Fibroblast of skin of right biceps (primary cell): ENCODE data around the gene TAF6.

ENCODE experiments used
- DNase-seq: peaks from one replicate; pipeline ENCODE4 v3.0.0-alpha.2; 2013

The TAF6 gene

DNA sequence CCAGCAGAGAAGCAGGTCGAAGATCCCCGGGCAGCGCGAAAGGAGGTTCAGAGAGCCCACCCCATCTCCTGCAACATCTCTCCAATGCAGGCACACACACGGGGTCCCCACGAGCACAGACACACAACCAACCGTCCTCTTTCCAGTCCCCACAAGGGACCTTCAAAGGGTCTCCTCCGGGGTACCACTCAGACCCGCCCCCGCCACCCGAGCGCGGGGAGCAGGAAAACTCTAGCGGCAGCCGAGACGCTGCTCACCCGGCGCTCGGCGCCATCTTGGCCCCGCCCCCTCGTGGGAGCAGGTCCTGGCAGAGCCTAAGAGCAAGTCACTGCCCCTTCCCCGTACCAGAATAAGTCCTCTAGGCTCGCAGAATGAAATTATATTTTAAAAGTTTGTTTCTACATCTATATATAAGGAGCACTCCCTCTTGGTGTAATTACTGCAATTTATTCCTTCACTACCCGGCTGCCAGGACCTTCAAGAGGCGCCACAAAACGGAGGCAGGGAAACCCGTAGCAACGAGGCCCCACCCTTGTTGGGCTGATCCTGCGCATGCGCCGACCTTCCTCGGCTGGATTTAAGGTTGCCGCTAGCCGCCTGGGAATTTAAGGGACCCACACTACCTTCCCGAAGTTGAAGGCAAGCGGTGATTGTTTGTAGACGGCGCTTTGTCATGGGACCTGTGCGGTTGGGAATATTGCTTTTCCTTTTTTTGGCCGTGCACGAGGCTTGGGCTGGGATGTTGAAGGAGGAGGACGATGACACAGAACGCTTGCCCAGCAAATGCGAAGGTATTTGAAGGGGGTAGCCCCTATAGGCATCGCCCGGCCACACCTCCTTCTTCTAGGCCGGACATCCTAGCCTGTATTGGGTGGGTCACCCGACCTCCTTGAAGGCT, at the start of gene TAF6, which contains the start of gene CNPY4:
TSS of gene TAF6 (minus strand) at position 287 of the 898 bp plus-strand sequence. CDS start 5,149 bp downstream, outside the sequence.
TSS of gene CNPY4 (plus strand) at position 563 of the 898 bp plus-strand sequence. CDS start at position 674, 111 bp downstream.
- DNase-seq, result peak; percentile 95

DNA sequence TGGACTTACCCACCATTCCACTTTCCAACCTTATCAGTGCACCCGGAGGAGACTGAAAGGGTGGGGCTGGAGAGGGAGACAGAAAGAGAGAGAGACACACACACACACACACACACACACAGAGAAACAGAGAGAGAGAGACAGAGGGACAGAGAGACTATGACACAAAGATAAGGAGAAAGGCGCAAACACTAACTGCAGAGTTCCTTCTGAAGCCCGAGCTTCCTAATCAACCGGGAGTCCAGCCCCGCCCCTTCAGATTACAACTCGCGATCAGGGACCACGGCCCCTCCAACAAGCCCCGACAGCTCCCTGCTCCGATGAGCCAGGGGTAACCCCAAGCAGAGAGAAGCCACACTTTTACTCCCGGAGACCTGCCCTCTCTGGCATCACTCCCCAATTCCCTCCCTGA, 48.8 kb upstream of the TAF6 start:
- no peak for DNase-seq

DNA sequence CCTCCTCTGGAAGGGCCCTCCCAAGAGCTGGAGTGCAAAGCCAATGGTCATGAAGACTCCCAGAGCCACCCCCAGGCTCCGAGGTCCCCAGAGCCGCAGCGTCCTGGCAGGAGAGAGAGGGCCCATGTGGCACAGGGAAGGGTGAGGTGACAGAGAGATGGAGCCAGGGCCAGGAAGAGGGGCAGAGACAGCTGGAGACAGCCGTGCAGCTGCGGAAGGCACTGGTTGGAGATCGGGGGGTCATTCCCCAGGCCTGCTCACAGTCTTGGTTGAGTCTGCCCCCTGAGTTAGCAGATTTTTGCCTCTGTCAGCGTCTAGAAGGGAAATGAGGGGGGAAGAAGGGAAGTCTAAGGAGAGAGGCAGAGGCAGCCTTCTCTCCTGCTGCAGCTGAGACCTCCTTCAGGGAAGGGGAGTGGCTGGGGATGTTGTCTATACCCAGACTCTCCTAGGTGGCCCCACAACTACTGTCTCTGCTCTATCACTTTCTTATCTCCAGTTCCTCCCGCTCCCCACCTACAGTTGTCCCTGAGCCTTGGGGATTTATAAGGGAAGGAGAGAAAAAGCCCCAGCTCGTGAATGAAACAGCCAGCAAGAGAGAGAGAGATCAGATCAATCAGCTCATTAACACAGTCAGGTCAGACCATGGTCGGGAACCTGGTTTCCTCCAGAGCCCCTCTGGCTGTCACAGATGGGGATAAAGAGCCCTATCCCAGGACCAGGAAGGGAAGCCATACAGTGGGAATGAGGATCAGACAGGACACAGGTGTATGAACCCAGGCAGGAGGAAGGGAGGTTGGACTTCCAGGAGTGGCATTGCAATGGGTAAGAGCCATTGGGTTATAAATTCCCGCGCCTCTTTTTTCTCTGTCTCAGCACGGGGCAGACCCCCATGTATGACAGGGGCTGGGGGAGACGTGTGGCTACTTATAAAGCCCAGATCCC, 48.1 kb upstream of the TAF6 start:
- DNase-seq, result no peak

DNA sequence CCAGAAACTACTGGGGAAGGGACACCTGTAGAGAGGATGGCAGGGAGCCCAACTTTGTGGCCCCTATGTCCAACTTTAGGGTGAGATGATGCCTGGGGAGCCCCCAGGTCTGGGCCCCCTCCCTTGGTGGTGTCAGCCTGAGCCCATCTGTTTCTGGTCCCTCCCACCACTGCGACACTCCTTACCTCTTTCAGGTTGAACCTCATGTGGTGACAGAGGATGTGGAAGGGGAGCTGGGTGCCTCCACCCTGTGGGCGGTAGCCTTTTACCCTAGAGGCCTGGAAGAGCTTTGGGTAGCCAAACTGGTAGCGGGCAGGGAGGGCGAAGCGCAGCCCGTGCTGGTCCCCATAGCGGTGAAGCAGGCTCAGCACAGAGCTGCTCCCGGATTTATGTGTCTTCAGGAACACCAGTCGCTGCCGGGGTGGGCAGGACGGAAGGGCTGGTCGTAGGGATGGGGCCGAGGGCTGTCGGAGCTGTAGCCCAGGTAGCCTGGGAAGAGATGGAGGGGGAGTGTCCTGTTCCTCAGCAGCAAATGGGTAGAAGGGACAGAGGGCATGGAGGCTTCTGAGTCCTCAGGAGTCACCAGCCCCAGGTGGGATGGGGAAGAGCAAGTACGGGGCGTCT, 47.3 kb upstream of the TAF6 start:
- DNase-seq, result no peak

DNA sequence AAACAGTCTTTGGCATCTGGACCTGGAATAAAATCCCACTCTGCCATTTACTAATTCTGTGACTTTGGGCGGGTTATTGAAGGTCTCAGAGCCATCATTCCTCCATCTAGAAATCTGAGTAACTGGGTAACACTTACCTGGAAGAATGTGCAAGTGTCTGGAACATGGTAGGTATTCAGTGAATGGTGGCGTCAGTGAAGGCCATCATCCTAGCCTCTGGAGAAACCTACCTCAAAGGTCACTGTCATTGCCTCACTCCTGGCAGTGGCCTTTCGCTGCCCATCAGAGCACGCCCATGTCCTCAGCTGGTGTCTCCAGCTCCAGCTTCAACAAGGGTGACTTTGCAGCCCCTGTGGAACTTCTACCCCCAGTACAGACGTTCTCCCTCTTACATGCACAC, 44.7 kb upstream of the TAF6 start:
- DNase-seq, result no peak

DNA sequence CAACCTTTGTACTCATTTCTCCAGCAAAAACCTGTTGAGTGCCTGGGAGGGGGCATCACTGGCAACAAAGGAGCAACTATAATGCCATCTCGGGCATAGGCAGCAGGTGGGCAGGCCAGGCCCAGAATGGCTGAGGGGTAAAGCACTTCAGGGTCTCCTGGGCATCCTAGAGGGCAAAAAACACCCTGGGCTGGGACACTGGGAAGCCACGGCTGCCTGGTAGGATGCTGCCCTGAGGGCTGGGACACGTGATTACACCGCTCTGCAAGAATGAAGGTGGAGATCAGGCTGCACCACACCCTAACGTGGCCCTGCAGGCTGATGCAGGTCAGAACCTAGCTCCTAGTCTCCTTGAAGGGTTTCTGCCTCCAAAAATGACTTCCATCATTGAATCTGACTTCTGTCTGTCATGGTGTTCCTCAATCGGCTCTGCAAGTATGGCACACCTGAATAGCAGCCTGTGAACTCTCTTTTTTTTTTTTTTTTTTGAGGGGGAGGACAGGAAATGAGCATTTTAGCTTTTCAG, 43.9 kb upstream of the TAF6 start:
- DNase-seq, result no peak

DNA sequence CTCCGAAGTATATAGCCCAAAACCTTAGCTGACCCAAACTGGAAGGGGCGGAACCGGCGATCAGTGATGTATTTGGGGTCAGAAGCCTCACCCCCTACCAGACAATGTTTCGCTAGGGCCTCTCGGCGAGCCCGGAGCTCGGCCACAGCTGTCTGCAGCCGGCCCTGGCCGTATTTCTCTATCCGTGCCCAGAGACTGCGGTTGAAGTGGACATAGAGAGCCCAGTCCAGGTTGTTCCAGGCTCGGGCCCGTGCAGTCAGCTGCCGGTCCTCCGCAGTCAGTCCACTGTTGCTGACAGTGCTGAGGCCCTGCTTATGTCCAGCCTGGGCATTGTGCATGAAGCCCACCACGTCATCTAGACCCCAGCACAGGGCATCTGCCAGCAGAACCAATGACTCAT, 40.9 kb upstream of the TAF6 start:
- no peak for DNase-seq

DNA sequence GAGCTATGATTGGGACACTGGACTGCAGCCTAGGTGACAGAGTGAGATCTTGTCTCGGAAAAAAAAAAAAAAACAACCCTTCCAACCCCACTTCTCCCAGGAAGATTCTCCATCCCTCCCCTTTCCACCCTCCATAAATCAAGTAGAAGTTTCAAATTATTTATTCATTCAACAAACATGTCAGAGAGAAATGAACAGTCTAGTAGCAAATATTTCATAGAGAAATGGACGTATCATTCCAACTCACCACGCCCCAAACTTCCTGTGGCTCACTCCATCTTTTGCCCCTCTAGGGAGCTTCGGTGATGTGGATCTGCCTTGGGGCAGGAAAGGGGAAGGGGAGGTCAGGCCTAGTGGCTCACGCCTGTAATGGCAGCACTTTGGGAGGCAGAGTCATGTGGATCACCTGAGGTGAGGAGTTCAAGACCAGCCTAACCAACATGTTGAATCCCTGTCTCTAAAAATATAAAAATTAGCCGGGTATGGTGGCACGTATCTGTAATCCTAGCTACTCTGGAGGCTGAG, 40.0 kb upstream of the TAF6 start:
- DNase-seq, result peak; percentile 30

DNA sequence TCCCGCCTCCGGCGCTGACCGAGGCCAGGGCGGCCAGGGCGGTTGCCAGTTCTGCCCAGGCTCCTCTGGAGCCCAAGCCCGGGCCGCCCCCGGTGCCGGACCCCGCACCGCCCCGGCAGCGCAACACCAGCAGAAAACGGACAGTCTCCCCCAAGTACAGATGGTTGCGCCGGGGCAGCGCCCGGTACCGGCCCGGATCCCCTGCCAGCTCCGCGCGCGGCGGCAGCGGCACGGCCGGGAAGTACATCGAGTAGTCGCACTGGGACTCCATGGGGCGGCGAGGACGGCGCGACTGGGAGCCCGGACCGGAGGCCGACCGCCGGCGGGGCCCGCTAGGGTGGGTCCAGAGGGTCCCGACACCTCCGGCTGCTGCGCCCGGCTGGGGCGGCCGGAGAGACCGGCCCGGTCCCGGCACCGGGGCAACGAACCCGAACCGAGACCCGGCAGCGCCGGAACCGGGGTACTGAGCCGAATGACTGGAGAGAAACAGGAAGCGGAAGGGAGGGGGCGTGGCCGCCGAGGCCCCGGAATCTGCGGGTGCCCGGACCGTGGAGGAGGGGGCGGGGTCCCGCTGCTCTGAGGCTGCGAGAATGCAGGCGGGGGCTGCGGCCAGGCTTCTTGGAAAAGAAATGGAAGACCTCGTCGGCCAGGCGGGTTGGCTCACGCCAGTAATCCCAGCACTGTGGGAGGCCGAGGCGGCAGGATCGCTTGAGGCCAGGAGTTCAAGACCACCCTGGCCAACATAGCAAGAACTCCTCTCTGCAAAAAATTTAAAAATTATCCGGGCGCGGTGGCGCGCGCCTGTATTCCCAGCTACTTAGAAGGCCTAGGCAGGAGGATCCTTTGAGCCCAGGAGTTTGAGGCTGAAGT, 39.3 kb upstream of the TAF6 start, which contains the start of gene TRAPPC14:
TSS of gene TRAPPC14 (minus strand) at position 495 of the 870 bp plus-strand sequence. CDS start at position 271, 224 bp downstream.
- peak; percentile 84 for DNase-seq

DNA sequence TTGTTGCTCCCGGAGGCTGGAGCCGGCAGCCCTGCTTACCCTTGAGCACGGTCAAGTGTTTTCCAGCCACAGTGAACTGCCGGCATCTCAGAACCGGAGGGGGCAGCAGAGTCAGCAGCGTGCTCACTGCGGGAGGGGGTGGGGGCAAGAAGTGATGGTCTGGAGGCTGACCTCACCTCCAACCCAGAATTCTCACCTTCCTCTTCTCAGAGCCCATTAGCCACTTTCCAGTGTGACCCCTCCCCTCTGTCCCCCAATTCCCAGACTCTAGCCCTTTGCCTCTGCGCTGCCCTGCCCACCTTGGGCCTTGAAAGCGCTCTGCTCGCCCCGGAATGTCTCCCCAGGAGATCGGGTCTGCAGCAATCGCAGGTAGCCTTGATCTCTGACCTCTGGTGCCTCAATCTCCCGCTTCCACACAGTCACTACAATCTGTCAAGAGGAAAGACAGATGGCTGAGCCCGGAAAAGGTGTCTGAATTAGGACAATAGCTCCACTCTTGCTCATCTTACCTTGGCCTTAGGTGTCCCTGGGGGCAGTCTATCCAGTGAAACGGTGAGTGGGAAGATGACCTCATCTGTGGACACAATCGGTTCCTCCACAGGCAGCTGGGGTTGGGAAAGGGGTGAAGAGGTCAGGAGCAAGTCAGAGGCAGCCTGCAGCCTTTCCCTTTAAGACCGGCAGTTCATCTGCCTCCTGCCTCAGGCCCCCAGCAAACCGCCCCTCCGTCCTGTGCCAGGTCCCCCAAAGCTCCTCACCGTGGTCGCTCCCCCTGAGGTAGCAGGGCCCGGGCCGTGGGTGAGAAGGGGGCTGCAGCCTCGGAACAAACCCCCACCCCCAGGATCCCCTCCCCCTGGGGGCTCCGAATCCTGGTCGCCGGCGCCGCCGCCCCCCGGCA, 38.4 kb upstream of the TAF6 start:
- no peak for DNase-seq

DNA sequence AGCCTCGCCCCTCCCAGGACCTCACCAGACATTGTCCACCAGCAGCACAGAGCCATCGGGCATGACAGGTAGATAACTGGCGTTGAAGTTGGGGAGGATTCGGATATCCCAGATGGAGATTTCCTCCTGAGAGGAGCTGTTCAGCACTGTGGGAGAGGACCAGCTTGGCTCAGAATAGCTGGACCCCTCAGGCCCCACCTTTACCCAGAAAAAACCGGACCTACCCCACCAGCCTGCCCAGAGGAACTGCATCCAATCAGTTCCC, 37.8 kb upstream of the TAF6 start:
- DNase-seq, result no peak

DNA sequence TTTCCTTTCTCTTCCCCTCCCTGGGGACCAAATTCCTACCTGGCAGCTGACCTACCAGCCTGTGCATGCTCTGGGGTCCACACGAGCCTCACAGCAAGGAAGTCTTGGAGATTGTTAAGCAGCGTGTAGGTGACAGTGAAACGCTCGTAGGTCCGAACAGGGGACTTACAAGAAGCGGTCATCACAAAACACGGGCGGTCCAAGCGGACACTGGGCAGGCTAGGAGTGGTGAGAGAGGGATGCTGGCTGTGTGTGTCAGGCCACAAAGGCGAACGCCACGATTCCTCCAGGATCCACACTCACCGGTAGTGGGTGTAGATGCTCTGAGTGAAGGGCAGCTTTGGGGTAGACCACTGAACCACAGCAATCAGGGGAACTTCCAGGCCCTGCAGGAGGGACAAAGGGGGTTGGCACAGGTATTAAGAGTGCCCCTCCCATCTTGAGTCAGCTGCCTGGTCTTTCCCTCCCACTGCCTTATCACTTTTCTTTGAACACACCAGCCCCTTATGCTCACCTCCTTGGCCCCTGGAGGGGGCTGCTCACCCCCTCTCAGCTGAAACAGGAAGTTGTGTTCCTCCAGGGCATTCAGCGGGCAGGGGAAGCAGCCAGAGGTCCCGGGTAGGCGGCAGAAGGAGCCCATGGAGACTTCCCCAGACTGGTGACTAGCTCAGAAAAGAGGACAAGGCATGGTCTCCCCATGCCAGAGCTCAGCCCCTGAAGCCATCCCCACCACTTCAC, 37.3 kb upstream of the TAF6 start:
- DNase-seq, result no peak

DNA sequence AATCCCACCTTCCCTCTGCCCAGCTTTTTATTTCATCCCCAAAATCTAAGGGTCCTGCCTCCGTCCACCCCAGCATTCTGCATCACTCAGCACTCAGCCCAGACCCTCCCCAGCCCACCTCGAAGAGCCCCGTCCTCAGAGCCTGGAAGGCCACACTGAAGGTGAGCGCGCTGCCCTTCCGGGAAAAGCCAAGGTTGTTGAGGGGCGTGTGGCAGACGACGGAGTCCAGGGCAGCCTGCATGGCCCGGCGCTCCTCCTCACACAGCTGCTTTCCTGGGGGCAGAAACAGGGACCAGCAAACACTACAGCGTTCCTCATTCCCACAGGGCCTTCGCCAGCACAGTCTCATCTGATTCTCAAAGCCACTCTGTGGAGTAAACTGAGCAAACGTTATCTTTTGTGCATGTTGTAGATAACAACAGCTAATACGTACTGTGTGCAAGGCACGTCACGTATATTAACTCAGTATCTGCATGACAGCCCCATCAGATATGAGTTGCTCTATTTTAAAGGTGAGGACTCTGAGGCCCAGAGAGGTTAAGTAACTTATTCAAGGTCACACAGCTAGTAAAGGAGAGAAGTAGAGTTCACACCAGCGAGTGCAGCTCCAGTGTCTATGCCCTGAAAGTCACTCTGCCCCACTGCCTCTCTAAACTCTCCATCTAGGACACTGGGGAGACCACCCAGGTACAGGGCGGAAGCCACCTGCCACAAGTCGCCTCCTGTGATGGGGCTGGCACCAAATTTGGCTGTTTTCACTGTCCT, 36.6 kb upstream of the TAF6 start:
- no peak for DNase-seq

DNA sequence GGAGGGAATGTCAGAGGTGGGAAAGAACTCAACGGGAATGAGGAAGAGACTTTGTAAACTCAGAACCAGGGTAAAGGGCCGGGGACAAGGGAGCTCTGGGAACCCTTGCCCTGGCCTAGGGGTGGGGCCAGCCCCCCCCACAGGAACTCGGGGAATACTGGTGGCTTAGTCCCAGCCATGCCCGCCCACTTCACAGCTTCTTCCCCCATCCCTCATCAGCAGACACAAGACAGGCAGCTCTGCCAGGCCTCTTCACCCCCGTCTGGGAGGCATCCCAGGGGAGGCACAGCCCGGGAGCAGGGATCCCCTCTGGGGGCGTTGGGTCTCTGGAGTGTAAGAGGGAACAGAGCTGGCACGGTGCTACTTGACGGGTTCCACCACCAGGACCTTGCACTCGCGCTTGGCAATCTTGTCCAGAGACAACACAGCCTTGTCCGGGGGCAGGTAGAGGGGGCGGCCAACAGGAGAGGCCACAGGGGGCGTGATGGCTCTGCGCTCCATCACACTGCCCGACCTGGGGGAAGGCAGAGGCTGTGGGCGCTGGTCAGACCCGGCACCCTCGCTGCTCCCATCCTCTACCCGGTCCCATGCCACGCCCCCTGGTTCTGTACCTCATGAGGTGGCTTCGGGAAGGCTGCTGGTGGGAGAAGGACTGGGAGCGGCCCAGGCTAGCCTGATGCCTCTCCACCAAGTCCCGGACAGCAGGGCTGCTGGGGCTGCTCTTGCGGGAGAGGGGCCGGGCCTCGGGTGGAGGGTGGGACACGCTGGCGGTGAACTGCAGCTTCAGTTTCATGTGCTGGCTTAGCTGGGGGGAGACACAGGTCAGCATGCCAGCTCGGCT, 35.7 kb upstream of the TAF6 start:
- DNase-seq, result no peak

DNA sequence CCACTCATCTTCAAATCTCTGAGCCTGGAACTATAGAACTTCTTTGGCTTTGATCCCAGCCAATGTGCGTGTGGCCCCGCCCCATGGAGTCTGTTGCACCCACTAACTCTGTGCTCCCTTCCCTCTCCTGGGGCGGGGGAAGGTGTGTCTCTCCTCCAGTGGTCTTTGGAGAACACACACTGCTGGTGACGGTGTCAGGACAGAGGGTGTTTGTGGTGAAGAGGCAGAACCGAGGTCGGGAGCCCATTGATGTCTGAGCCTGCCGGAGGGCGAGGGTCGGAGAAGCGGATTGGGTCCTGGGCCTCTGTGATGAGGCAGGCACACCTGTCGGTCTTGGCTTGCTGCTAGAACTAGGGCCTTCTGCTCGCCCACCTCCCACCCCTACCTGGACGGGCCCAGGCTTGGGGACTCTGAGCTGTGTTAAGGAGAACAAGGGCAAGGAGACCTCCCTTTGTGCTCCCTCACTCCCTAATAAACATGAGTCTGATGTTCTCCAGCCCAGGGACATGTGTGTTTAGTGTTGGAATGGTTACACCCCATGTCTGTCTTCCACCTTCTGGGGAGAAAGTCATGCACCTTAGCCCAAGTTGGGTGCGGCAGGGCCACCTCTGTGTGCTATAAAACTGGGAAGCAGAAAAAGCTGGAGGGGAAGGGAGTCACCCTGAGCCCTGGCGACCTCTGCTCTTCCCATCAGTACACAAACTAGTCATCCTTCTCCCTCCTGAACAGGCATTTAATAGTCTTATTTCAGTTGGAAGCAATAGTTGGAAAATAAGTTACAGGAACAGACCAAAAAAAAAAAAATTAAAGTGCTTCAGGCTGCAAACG, 34.8 kb upstream of the TAF6 start:
- DNase-seq, result no peak

DNA sequence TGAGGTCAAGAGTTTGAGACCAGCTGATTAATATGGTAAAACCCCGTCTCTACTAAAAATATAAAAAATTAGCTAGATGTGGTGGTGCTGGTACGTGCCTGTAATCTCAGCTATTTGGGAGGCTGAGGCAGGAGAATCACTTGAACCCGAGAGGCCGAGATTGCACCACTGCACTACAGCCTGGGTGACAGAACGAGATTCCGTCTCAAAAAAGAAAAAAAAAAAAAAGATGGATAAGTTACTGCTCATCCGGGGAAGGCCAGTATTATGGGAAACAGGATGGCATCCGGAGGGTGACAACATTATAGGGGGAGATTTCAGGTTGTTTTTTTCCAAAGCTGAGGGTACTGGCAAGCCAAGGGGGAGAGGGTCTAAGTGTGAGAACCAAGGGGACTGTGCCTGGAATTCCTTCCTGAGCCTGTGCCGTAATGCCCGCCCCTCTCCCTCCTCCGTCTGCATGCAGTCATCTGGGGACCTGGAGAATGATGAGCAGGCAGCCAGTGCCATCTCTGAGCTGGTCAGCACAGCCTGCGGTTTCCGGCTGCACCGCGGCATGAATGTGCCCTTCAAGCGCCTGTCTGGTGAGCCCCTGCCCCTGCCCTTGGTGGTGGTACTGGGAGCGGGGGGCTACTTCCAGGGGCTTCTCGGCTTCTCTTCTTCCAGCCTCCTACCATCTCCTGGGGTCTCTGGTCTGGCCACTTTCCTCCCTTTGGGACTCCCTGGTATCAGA, 33.9 kb upstream of the TAF6 start:
- no peak for DNase-seq
